GM21786 (cell line): ENCODE data around the gene RTP5.

ENCODE experiments used
- ATAC-seq: cut with Tn5 transposase; IDR thresholded peaks from one replicate; pipeline ENCODE4 v1.9.1; 2021; ENCODE audit not compliant: unreplicated experiment

RTP5 gene

DNA sequence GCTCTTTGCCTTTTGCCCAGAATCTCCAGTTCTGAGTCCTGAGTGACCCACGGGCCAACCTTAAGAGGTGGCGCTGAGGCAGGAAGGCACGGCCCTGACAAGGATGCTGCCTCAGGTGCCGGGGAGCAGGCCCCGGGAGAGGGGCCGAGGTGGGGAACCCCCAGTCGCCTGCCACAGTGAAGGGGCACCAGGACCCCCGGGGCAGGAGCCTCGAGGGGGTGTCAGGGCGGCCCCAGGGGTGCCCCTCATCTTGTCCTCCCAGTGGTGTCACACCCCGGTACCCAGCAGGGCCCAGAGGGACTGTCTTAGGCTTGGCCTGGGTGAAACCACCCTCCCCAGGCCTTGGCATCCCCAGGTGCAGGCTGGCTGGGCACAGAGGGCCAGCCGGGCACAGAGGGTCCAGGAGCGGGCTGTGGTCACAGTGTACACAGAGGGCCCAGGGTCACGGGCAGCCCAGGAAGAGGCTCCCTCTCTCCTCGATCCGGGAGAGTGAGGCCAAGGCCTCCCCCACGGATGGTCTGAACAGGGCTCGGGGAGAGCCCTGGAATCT lies 11.9 kb upstream of the RTP5 start:
- ATAC-seq, result no peak

DNA sequence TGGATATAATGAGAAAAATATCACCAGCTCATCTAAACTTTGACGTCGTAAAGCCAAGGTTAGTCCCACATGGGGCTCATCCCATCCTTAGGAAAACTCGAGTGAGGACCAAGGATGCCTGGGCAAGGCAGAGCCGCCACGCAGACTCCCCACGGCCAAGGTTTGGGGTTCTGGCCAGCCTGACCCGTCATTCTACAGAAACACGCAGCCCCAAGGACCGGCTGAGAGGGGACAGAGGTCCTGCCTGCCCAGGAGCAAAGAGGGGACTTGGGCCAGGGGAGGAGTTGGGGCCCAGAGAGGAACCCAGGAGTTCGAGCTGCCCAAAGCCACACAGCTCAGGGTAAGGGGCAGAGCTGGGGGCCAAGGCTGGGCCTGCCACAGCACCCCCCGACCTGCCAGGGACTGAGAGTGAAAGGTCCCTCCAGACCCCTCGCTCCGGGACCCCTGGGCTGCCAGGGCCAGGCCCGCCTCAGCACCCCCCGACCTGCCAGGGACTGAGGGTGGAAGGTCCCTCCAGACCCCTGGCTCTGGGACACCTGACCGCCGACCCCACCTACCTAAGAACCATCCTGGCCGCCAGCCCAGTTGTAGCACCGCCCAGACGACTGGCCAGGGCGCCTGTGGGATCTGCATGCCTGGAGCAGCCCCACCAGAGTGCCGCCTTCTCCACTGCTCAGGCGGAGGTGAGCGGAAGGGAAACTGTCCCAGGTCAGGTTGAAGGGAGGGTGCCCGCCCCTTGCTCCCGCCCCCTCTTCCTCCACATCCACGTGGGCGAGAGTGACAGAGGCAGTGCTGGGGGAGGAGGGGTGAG lies 11.1 kb upstream of the RTP5 start, which contains the start of gene PDCD1:
TSS of gene PDCD1 (minus strand) at position 689 of the 811 bp plus-strand sequence. CDS start at position 633, 56 bp downstream.
- peak; percentile 47 for ATAC-seq

GRCh38 chr2:241859017-241859435 lies 10.5 kb upstream of the RTP5 start:
- peak; percentile 11 for ATAC-seq

DNA sequence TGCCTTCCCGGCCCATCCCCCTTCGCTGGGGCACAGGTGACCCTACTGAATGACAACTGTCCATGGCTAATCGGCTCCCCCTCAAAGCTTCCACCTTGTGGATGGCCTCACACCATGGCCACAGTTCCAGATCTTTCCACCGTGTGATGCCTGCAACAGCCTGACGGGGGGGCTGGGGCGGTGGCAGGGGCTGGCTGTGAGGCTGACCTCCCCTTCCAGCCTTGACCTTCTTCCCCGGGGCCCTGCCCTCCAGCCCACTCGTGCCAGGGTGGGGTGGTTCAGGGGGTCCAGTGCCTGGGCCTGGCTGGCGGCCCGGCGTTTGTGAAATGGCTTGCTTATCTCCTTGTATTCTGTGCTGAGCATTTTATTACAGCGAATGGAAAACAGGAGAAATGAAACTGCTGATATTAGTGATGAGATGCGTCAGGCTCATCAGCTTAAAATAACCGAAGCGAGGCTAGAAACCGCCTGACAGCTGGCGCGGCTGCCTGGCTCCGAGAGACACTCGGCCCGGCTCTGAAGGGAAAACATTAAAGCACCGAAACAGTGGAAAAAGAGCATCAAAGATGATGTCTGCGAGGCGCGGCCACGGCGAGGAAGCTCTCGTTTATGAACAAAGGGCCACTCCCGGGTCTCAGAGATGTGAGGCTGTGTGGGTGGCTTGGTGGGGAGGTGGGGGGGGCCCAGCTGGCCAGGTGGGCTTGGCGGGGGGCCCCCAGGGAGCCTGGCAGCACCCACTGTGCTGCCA lies 9.9 kb upstream of the RTP5 start:
- peak; percentile 44 for ATAC-seq

- ATAC-seq, result peak; percentile 10
Observed at GRCh38 chr2:241860184-241861078, 9.1 kb upstream of the RTP5 start.

GRCh38 chr2:241861264-241861663 lies 8.3 kb upstream of the RTP5 start:
- no peak for ATAC-seq

DNA sequence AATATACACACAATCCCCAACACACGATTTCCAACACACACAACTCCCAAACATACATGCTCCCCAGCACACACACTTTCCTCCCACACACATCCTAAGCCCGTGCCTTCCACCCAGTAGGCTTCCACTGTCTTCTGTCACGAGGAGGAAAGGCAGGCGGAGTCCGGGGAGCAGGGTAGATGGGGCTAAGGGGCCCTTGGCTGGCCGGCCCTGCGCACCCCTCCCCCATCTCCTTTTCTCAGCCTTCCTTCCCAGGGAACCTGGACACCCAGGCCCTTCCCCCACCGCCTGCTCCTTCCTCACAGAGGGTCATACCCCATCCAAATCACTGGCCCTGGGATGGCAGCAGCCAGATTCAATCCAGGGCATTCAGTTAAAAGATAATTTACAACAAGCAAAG lies 7.4 kb upstream of the RTP5 start:
- no peak for ATAC-seq

- ATAC-seq, result no peak
Observed at GRCh38 chr2:241862775-241863535, 6.6 kb upstream of the RTP5 start.

- ATAC-seq, result no peak
Observed at GRCh38 chr2:241863536-241863954, 6.0 kb upstream of the RTP5 start.

- no peak for ATAC-seq
Observed at GRCh38 chr2:241864168-241864849, 5.2 kb upstream of the RTP5 start.

DNA sequence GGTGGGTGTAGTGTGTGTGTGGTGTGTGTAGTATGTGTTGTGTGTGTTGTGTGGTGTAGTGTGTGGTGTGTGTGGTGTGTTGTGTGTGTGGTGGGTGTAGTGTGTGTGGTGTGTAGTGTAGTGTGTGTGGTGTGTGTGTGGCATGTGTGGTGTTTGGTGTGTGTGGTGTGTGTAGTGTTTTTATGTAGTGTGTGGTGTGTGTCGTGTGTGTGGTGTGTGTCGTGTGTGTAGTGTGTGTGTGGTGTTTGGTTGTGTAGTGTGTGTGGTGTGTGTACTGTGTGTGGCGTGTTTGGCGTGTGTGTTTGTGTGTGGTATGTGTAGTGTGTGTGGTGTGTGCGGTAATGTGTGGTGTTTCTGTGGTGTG lies 4.7 kb upstream of the RTP5 start:
- no peak for ATAC-seq

DNA sequence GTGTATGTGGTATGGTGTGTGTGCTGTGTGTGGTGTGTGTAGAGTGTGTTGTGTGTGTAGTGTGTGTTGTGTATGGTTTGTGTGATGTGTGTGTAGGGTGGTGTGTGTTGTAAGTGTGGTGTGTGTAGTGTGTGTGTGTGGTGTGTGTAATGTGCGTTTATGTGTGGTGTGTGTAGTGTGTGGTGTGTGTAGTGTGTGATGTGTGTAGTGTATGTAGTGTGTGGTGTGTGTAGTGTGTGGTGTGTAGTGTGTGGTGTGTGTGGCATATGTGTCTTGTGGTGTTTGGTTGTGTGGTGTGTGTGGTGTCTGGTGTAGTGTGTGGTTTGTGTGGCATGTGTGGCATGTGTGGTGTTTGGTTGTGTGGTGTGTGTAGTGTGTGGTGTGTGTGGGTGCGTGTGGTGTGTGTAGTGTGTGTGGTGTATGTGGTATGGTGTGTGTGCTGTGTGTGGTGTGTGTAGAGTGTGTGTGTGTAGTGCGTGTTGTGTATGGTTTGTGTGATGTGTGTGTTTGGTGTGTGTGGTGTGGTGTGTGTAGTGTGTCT lies 4.0 kb upstream of the RTP5 start:
- no peak for ATAC-seq

GRCh38 chr2:241865957-241866789 lies 3.4 kb upstream of the RTP5 start:
- ATAC-seq, result no peak

DNA sequence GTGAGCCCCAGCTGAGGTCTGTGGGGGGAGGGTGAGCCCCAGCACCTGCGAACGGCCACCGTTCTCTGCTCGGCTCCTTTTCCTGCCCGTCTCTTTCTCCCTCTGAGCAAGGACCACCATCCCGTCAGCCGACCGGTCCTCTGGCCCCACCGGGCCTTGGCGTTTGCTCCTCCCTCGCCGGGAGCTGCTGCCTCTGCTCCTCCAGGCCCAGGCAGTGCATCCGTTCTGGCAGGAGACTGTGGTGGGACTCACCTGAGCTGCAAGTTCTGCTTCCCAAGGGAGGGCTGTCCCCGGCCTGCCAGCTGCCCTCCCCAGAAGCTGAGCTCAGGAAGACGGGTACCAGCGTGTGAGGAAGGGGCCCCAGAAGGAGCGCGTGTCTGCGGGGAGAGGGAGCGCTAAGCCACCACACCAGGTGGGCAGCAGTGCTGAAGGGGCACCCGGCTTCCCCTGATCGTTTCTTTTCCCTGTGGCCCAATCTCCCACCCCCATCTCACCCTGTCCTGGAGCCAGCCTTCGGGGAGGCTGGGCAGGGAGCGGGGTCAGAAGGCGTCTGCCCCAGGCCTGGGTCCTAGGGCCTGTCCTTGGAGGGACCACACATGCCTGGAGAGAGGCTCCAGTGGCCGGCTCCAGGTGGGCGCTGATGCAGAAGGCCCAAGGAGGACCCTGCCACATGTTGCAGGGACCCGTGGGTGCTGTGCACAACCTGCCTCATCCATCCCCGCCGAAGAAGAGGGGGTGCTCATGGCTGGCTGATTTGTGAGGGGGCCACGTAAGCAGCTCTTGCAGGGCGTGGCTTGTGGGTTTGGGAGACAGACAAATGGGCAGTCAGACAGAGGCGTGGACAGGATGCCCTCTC lies 2.5 kb upstream of the RTP5 start:
- no peak for ATAC-seq

DNA sequence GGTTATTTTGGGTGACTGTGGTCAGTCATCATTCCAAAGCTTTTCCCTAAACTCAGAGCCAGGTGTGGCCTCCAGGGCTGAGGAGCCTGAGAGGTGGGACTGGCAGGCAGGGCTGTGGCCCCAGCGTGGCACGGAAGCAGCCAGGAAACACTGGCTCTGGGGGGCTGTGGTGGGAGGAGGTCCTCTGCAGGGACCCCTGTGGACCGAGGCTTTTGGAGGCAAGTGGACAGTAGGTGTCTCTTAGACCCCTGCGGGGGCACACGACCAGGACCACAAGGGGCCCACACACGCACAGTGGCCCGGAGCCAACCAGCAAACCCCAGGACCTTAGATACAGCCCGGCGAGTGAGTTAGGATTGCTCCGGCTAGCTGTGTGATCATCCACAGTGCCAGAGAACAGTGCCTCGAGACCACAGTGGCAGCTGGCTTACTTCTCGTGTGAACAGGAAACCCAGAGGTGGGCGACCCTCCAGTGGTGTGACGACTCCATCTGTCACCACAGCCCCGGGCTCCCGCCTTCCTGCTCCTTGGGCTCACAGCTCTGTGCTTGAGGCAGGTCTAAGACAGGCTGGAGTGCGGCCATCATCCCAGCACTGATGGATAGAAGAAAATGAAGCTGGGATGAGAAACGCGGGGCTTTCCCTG lies 1.6 kb upstream of the RTP5 start:
- ATAC-seq, result no peak

GRCh38 chr2:241868661-241869081 lies 858 bp upstream of the RTP5 start:
- no peak for ATAC-seq

DNA sequence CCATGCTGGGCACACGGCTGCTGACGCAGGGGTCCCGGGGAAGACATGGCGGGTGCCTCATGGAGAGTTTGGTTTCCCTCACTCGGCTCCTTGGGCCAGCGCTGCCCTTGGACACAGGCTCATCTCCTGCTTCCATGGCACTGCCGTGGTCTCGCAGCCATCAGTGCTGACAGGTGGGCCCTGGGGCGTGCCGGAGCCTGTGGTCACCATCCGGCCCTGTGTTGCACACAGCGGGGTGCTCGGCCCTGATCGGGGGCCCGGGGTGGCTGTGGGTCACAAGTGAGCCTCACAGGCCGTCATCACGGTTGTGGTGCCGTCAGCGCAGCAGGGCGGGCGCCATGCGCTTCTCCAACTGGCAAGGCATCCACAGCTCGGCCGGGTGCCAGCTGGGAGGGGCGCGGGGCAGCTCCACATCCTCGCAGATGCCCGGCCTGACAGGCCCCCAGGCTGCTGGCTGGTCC lies 582 bp downstream of the RTP5 start:
- ATAC-seq, result no peak
